Stimulated activated CD4-positive, alpha-beta T cell treated with anti-CD3 and anti-CD28 coated beads, Interleukin-15, amount 100 ng/mL, for 1 hour (primary cell): ENCODE data around the gene SMIM29.
"Not testable (repeated sequence)": the region's sequence is repeated elsewhere in the genome, so short reads cannot be mapped to it uniquely, and the experiment has no call there.

Experiments
- DNase-seq, 2 donors: peaks; one replicate each; pipeline ENCODE4 v3.0.0-alpha.2; 2020; ENCODE audit warnings: low read depth in 1 of 2, low spot score in 1 of 2

Gene SMIM29

DNA sequence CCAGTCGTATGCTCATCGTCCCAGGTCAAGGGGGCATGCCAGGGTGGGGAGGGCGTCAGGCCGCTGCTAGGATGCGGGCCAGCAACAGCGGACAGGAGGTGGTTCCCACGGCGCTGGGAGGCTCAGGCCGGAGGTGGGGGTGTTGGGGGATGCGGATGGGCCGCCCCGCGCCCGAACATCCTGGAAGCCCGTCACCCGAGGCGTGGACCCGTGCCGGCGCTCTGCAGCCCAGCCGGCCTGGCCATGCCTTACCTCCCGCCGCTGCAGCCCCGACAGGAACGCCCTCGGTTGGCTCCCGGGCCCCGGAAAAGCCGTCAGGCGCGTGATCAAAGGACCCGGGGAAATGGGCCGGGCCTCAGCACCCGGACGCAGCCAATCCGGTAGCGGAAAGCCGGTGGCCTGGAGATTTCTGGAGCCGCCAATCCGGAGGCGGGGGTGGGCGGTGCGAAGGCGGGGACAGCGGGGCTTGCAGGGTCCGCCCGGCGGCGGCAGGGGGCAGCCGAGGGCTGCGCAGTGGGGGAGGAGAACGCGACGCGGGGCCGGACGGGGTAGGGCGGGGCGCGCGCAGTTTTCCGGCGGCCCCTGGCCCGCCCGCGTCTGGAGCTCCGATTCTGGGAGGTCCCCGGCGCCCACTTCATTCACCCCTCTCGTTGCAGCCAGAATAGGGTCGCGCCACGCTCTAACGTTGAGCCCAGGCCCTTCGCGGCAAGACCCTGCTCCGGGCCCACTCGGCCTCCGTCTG, at the start of gene SMIM29:
SMIM29 (minus strand) TSS at position 280 of the 742 bp plus-strand sequence. CDS start 1,215 bp downstream, outside the sequence.
- peak; percentile 97 for DNase-seq

DNA sequence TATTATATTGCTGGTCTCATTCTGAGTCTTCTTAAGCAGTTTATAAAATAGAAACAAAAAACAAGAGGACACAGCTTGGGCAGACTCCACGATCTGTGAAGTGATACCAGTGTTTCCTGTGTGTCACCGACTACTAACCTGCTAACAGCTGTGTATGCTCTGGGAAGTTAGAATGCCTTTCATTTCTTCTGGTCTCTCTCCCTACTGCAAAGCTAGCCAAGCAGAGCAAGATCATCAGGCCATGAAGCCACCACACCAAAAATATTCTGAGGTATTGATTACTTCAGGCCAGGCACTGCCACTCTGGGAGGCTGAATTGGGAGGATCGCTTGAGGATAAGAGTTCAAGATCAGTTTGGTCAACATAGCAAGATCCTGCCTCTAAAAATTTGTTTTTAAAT, 46.9 kb upstream of the SMIM29 start:
- DNase-seq, result no peak

DNA sequence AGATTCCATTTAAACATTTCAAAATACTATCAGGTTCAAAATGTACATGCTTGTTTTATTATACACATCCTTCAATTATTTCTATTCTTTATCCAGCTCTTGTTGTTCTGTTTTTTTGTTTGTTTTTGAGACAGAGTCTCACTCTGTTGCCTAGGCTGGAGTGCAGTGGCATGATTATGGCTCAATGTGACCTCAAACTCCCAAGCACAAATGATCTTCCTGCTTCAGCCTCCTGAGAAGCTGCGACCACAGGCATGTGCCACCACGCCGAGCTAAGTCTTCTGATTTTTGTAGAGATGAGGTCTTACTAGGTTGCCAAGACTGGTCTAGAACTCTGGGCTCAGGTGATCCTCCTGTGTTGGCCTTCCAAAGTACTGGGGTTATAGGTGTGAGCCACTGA, 44.1 kb upstream of the SMIM29 start:
- DNase-seq, result no peak

DNA sequence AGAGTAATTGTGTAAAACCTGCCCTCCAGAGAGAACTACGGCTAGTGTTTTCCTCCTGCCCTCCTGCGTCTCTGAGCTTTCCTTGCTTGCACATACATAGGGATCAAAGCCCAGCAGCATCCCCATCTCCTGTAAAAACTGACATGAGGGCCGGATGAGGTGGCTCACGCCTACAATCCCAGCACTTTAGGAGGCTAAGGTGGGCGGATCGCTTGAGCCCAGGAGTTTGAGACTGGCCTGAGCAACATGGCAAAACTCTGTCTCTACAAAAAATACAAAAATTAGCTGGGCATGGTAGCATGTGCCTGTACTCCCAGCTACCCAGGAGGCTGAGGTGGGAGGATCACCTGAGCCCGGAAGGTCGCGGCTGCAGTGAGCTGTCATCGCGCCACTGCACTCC, 40.3 kb upstream of the SMIM29 start:
- no peak for DNase-seq

DNA sequence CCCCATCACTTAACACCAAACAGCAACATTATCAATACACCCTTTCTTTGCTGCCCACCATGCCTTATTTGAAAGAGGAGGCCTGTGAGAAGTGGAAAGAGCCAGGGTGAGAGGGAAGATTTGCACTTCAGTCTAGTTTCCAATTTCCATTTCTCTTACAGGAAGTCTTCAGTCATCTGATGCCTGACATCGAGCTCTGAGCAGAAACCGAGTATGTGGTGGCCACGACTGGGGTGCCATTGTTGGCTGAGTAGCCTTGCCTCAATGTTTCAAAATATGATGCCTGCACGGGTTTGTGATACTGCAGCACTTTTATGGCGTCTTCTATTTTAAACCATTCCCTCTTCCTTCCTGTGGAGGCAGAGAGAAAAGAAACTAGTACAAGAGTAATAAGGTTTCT, 39.8 kb upstream of the SMIM29 start:
- DNase-seq, result no peak

DNA sequence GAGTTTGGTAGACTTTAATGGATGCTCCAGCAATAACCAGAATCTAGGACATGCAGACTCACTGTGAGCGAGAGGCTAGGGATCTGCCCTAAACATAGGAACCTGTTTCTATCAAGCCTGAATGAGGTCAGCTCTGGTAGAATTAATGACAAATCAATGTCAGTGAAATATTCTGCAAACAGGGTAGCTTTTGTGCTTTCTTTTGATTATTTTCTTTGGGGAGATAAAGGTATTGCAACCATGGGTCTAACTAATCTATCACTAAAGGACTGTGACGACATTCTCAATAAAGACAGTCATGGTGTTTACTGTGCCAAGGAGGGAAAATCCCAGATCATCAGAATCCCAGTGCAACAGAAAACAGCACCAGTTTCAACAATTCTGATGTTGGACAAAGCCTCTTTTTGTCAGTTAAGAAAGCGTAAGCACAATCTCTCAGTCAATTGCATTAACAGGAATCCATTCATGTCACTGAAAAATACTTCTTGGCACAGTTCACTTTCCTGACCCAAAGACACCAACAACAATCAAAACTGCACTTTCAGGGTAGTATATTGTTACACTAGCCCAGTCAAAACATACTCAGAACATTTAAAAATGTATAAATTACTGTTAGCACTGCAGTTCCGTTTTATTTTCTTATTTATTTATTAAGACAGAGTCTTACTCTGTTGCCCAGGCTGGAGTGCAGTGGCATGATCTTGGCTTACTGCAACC, 36.8 kb upstream of the SMIM29 start:
- no peak for DNase-seq

DNA sequence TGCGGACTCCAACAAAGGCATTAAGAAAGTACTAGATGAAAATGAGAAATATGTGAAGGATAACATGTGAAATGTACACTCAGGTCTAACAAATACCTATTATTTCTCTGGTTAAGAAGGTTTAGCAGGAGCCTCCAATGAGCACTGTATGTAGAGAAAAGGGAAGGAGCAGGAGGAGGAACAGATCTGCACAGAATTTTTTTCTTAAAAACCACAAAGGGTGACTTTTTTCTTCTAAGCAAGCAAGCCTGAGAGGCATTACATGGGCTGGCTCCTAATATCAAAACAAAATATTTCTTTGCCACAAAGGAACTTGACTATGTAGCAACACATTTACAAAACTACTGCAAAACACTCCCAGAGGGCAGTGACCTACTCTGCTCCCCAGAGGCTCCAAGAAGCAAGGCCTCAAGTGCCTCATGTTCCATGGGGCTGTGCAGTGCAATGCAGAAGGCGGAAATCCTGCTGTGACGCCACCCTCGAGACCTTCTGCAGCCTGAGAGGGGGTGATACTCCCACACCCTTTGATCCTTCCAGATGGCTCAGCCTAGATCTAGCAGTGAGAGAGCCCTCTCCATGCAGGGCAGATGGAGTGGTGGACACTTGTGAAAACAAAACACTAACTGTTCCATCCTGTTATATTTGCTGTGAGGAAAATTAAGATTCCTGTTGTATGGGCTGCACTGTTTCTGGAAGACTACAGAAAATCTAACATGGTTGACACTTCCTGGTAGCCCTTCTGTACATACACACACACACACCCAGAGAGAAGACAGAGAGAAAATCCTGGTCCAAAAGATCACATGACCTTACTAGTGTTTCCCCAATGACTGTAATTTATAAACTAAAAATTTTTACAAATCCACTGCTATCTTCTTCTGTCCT, 36.0 kb upstream of the SMIM29 start:
- DNase-seq, result no peak

DNA sequence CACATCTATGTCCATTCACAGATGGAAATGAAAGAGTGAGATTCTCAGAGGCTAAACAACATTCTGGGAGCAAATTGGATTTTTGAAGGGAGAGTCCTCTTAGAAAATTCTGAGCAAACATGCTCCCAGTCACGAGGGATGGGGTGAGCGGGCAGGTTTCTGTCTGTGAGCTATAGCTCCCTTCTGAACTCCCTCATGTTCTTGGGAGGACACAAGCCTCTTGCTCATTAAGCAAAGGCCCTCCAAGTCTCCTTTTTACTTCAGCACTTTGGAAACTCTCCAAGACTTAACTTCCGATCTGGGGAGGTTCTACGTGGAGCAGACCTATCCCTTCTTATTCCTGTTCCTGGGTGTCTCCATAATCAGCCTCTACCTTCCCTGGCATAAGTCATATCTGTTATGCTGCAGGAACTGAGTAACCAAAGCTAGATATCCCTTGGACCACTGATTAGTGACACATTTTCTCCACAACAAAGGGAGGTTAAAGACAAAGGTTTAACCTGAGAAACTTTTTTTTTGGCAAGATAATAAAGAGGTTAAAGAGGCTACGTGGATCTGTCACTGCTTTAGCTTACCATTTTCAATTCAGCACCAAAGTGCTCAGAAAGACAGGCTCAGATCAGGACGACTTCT, 33.0 kb upstream of the SMIM29 start:
- DNase-seq, result no peak

DNA sequence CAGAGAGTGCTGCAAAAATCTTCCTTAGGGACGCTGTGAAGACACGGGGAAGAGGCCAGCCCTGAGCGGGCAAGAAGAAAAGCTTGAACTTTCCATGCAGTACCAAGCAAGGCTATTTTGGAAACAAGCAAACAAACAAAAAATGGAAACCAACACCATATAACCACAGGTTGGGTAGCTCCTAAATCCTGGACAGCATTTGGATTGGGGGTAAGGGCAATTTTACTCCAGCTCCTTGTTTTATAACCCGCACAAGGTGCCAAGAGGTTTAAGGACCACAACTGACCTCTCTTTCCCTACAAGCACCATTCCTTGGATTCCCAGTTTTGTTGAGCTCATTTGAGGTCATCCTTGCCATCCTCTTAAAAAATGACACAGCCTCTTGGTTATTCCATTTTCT, 31.4 kb upstream of the SMIM29 start:
- DNase-seq, result no peak

DNA sequence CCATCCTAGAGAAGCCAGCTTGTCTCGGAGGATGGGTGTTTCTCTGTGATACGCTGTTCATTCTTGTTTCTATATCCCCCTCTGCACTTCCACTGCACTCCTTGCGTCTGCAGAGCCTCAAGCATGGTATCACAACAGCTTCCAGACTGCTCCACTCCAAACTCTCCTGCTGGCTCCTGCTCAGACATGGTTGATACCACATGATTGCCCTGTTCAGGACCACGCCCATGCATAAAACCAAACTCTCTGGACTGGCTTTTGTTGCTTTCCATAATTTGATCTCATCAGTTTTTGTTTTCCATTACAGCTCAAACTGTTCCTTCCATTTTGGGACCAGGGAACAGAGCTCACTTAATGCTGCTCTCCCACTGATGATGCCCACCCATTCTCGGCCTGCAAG, 30.0 kb upstream of the SMIM29 start:
- DNase-seq, result no peak

DNA sequence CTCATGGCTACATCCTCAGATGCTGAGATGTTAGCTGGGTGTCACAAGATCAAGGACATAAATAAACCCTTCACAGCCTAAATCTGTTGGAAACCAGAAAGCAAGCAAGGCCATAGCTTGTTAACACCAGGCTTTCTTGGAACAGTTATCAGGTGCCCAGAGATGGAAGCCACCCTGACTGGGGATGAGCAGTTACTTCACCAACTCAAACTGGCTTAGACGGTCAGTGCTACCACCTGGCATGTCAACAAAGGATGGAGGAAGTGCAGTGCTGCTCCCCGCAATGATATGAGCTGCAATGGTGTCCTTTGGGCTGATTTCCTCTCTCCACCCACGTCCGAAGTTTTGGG, 28.9 kb upstream of the SMIM29 start:
- no peak for DNase-seq

DNA sequence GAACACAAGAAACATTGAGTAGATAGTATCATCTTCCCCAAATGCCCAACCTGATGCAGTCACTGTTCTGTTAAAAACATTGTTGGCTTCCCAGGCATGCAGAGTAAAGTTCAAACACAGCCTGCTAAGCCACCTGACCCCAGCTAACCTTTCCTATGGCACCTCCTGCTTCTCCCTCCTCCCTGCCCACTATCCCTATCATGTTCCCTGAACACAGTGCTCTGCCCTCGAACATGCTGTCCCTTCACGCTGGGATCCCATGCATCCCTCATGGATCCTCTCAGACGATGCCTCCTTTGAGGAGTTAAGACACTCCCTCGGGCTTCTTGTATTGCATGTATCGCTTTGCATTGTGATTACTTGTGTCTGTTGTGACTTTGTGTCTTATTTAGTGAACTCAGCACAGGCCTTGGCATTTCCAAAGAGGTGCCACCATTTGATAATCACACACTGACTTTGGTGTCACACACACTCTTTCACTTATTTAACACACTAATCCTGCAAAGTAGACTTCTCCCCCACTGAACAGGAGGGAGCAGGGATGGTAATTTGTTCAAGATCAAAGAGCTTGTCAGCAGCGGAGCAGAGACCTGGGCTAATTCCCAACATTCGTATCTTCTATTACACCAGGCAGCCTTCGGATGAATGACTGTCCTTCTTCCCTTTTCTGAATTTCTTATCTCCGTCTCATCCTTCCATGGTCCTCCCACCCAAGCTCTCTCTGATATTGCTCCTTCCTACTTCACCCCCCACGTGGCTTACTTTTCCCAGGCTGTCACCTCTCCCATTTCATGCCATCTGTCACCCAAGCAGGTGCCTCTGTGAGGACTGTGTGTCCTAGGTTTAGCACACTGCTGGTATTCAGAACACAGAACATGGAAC, 28.3 kb upstream of the SMIM29 start:
- DNase-seq, result no peak

DNA sequence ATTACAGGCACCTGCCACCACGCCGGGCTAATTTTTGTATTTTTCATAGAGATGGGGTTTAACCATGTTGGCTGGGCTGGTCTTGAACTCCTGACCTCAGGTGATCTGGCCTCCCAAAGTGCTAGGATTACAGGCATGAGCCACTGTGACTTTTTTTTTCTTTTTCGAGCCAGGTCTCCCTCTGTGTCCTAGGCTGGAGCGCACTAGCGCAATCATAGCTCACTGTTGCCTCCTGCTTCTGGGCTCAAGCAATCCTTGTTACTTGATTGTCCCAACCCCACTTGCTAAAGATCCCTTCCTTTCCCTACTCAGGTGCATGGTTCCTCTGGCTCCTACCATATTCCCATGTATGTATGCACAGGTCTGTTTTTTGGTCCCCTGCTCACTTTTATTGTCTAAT, 27.4 kb upstream of the SMIM29 start:
- no peak for DNase-seq

DNA sequence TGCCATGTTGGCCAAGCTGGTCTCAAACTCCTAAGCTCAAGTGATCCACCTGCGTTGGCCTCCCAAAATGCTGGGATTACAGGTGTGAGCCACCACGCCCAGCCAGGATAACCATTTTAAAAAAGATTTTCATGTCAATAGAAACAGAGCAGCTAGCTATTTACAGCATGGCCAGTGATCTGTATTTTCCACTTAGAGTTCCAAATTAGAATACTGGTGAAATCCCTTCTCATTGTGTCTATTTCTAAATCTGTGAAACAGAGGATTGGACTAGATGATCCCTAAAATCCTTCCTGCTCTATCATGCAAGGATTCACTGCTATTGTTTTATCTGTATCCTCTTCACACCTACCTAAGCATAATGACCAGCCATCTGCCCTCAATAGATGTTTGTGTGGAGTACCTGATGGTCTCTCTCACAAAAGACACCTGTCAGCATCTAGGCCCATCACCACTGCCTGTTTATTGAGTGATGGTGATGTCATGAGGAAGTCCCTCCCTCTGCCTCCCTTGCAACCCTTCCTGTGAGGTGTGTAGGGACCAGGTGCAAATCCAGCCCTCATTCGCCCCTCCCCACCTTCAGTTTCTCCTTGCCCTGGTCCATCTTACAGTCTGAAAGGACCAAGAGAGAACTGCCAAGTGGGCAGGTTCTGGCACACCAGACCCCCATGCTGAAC, 26.5 kb upstream of the SMIM29 start:
- no peak for DNase-seq

DNA sequence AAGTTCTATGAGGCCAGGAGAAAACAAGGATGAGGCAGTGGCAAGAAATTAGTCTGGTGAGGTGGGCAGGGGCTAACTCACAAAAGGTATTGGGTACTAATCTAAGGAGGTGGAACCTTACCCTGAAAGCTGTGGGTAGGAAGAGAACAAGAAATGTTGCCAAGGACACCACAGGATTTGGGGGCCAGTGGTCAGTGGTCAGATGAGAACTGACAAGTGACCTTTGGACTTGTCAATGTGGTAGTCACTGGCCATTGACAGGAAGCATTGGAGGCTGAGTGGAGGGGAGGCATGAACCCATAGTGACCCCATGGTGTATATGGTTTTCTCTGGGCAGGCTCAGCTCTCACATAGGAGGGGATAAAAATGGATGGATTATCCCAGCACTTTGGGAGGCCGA, 25.3 kb upstream of the SMIM29 start:
- DNase-seq, result no peak

DNA sequence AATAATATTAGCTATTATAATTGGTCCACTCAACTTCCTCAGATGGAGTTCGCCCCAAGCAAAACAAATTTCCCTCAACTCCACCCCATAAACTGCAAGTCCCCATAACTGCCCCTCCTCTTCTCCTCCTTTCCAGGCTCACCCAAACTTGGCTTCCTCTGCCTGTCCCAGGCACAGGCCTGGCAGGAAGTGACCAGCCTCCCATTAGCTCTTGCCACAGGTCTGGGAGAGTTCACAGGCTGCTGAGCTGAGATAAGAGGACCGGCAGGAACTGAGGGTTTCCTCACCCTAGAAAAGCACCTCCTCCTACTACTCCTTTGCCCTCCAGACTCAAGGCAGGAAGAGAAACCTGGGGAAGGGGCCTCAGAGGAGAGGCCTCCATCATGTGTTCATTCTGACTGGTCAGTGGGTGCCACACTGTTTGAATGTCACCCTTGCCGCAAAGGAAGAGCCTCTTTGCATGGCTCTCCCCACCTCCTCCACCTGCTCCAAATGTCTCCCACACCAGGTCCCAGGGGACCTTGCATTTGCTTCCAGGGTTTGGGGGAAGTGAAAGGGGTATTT, 24.5 kb upstream of the SMIM29 start:
- no peak for DNase-seq

DNA sequence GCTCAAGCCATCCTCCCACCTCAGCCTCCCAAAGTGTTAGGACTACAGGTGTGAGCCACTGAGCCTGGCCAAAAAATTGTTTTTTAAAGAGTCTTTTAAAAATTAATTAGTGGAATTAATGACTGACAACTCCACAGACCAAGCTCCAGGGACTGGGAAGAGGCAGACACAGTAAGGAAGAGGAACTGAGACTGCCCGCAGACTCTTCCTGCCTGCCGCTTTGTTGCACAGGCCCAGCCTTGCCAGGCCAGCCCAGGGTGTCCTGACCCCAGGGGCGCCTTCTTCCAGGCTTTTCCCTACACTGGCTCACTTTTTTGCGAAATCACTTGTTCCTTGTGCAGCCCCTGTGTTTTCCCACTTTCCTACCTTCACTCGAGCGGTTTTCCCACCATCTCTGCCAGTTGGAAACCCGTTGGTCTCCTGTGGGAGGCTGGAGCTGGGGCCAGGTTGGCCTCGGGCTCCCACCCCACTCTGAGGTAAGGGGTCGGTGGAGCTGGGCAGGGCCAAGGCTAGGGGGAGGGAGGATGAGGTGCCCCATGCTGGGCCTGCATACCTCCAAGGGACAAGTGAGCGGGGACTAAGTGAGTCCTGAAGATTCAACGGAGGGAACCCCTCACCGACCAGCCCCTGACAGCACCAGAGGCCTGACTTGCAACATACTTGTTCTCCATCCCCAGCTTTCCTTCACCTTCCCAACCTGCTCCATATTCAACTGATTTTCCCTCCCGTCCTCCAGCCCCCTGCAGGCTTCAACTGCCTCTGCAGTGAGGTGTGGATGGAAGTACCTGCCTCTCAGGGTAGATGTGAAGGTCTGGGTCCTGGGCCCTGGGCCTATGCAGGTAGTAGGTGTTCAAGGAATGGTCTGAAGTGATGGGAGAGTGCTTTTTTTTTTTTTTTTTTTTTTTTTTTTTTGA, 23.5 kb upstream of the SMIM29 start:
- DNase-seq, result no peak

DNA sequence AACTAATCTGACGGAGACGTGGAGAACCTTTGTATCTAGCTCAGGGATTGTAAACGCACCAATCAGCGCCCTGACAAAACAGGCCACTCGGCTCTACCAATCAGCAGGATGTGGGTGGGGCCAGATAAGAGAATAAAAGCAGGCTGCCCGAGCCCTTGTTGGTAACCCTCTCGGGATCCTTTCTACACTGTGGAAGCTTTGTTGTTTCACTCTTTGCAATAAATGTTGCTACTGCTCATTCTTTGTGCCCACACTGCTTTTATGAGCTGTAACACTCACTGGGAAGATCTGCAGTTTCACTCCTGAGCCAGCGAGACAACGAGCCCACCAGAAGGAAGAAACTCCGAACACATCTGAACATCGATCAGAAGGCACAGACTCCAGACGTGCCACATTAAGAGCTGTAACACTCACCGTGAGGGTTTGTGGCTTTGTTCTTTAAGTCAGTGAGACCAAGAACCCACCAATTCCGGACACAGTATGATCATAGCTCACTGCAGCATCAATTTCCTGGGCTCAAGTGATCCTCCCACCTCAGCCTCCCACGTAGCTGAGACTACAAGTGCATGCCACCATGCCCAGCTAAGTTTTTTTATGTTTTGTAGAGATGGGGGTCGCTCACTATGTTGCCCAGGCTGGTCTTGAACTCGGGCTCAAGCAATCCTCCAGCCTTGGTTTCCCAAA, 21.0 kb upstream of the SMIM29 start:
- not testable (repeated sequence) for DNase-seq
